HG02571 (cell line): ENCODE results near the gene NADSYN1.

Experiments used
- ATAC-seq: cut with Tn5 transposase; IDR thresholded peaks from one replicate; pipeline ENCODE4 v1.9.1; 2021; ENCODE audit warnings: mild to moderate bottlenecking, moderate library complexity; ENCODE audit not compliant: unreplicated experiment

NADSYN1 gene

DNA sequence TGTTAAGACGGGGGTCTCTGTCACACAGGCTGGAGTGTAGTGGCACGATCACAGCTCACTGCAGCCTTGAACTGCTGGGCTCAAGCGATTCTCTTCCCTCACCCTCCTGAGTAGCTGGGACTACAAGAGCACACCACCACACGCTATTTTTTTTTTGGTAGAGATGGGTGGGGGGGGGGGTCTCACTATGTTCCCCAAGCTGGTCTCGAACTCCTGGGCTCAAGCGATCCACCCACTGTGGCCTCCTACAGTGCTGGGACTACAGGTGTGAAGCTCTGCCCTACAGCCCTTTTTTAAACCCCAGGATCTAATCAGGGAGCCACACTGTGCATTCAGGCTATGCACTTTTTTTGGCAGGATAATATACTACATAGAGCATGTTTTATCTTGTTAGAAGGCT is 3.4 kb upstream of the NADSYN1 start:
- ATAC-seq, result no peak

- no peak for ATAC-seq
Observed at GRCh38 chr11:71450507-71450906, 2.5 kb upstream of the NADSYN1 start.

- no peak for ATAC-seq
Observed at GRCh38 chr11:71450939-71451338, 2.1 kb upstream of the NADSYN1 start.

DNA sequence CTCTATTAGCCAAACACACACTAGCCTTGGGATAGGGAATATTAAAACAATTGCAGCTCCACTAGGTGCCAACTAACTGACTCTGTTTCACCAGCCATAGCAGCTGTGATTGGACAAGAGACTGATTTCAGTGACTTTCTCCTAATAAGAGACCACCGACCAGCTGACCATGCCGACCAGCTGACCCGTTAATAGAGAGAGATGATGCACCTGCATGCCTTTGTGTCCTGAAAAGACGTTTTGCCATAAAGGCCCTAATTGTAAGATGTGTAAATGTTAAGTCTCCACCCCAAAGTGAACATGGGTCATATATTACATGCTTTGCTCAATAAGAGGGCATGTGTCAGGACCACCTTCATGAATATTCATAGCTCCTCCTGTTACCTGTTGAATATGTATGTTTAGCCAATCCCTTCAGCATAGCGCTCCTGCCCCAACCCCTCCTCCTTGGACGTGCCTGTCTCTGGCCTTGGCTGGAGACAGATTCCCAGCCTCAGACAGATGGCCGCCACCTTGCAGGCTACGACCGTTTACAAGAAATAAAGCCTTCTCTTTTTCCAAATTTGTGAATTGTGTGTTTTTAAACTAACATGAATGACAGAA is 1.3 kb upstream of the NADSYN1 start:
- ATAC-seq, result no peak

DNA sequence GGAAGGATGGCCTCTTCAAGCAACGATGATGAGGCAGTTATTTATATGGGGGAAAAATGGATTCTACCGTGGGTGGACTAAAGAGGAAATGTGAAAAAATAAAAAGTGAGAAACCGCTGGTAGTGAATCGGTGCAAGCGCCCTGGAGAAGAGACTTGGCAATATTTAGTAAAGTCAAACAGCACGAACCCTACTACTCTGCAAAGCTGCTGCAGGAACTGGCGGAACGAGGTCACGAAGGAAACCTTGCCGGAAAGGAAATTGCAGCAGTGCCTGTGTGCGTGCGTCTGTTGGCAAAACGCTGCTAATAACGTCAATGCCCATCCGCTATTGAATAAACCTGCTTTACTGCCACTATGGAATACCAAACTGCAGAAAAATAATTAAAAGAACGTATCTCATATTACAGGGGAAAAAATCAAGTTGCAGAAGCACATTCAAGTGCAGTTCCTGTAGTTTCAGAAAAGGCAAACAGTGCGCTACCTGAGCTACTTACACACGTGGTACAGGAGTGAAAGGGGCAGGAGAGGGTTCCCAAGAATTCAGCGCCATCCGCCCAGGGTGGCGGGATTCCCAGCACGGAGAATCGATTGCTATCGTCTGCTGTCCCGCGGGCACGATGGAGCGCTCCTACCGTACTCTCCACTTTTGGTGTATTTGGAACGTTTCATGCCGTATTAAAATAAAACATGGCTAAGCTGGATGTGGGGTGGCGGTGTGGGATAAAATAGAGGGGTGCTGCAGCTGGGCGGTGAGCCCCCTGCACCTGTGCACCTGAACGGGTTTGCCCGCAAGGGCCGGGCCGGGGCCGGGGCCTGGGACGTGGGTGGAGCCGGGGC is 585 bp upstream of the NADSYN1 start:
- no peak for ATAC-seq

DNA sequence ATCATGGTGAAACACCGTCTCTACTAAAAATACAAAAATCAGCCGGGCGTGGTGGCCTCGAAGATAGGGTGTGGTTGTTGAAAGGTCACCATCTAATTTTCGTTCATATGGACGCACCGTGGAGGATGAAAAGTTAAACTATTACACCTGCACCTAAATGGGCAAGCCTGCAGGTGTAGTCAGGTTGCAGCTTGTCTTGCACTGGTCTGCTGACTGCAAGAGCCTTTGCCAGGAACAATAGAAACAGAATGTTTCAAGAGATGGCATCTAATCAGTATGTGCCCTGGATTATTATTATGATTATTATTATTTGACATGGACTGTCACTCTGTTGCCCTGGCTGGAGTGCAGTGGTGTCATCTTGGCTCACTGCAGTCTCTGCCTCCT is 908 bp downstream of the NADSYN1 start:
- no peak for ATAC-seq

DNA sequence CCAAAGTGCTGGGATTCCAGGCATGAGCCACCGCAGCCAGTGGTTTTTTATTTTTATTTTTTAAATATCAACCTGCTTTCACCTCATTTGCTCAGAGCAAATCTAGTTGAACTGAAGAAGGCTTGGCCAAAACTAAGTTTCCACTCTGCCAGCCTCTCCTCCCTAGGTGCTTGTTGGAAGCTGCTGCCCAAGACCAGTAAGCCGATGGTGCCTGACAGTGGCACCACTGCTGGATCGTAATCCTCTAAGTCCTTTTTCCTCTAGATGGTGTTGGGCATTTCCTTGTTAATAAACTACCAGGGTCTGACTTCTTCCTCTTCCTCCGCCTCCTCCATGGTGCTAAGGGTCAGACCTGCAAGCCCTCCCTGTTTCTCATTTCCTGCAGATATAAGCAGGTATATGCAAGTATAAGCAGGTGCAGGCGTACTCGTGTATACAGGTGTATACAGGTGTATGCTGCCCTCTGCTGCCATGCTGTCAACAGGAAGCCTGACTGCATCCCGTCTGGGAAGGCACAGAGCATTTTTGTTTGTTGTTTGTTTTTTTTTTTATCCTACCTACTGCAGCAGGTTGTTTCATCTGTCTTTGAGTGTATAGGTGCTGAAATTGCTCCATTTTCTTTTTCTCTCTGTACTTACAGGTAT is 1.6 kb downstream of the NADSYN1 start:
- no peak for ATAC-seq

GRCh38 chr11:71456294-71456693 is 3.3 kb downstream of the NADSYN1 start:
- ATAC-seq, result no peak

- no peak for ATAC-seq
Observed at GRCh38 chr11:71456831-71457230, 3.8 kb downstream of the NADSYN1 start.

GRCh38 chr11:71458146-71459070 is 5.4 kb downstream of the NADSYN1 start:
- ATAC-seq, result no peak

DNA sequence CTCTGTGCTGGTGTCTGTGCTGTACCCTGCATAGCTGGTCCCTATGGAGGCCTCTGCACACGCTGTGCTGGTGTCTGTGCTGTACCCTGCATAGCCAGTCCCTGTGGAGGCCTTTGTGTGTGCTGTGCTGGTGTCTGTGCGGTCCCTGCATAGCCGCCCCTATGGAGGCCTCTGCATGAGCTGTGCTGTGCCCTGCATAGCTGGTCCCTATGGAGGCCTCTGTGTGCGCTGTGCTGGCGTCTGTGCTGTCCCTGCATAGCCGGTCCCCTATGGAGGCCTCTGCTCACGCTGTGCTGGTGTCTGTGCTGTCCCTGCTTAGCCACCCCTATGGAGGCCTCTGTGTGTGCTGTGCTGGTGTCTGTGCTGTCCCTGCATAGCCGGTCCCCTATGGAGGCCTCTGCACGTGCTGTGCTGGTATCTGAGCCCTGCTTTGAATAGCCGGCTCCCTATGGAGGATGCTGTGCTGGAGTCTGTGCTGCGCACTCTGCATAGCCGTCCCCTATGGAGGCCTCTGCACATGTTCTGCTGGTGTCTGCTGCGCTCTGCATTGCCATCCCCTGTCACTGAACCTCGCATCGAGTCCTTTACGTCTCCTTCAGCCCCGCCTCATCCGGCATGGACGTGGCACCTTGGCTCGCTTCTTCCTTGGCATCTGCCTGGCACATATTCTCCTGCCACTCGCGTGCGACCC is 6.2 kb downstream of the NADSYN1 start:
- no peak for ATAC-seq

- ATAC-seq, result no peak
Observed at GRCh38 chr11:71459767-71460320, 6.8 kb downstream of the NADSYN1 start.

GRCh38 chr11:71461696-71462095 is 8.7 kb downstream of the NADSYN1 start:
- no peak for ATAC-seq

DNA sequence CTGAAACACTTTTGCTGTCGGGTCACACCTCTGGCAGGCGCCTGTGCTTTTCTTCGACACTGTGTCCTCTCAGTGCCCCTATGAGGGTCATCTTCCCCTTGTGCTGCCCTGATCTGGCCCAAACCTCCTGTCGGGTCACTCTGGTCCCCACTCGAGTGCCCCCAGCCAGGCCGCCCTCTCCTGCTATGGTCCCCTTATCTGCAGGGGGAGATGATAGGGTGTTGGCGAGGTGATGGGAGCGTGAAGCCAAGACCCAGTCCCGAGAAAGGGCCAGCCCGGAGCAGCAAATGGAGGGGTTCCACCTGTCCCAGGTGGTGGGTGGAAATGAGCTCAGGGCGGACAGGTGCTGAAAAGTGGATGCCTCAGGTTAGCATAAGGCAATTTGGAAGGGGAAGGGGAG is 9.7 kb downstream of the NADSYN1 start:
- ATAC-seq, result no peak

- no peak for ATAC-seq
Observed at GRCh38 chr11:71463331-71464211, 10.6 kb downstream of the NADSYN1 start.

DNA sequence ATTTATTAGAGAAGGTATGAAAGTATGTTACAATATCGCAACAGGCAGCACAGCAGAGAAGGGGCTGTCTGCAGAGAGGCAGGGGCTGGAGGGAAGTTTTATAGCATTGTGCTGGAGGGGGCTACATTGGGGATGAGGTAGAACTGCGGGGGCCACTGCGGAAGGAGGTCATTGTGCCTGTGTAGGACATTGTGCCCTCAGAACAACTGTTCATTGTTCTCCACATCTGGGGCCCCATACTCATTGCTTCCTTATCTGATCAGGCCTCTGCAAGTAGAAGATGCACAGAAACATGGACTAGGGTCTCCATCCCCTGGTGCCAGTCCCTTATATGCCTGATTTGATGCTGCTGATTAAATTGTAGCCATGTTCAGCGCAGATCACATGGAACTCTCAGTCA is 12.1 kb downstream of the NADSYN1 start:
- ATAC-seq, result no peak

- ATAC-seq, result no peak
Observed at GRCh38 chr11:71466358-71466757, 13.4 kb downstream of the NADSYN1 start.

DNA sequence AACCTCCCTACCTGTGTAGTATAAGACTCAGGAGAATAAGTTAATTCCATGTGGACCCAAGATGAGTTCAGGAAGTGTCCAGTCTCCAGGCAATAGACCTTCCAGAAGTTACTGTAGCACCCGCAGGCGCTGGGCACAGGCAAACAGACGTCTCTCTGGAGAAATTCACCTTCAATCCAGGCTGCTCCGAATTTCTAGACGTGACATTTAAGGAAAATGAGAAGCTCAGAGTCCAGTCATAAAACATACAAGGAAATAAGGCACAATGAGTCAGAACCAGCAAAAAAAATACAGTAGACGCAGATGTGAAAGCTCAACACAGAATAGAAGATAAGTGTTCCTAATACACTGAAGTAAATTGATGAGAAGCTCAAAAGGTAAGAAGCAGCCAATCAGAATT is 14.2 kb downstream of the NADSYN1 start:
- ATAC-seq, result no peak

DNA sequence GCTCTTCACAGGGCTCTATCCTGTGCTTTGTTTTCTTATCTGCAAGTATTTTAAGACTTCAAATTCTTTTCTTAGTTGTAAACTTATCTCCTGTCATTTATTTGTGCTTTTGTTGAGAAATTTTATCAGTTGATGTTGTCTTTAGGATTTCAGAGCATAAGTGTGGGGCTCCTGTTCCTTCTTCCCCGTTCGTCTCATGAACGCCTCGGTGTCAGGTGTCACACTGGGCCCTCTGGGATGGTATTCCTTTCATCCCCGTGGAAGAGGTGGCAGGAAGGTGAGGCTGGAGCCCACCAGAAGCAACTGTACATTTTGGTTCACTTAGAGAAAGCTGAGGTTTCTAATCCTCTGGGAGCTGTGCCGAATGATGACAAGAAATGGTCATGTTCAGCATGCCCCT is 17.9 kb downstream of the NADSYN1 start:
- no peak for ATAC-seq
